Neural cell (in vitro differentiated cells): Measurements from ENCODE around the gene THRB. TPM values are rescaled to one million over a fixed set of nuclear protein-coding genes. Genes with fewer than 3 reads are reported as not detected.

Experiments used
- H2AFZ ChIP-seq: fragments of 200-600, 300-800 bp; sonication (generic), shearing (Covaris generic); 2 replicates; pipeline ENCODE4 v1.6.0; 2014; ENCODE audit warnings: low read depth, mild to moderate bottlenecking, antibody characterized with exemption, low read length, moderate library complexity
- H3F3A ChIP-seq: fragments of 200-600 bp; shearing (Covaris generic); 2 replicates; pipeline ENCODE4 v1.6.1; 2016; ENCODE audit warnings: mild to moderate bottlenecking, moderate library complexity, mixed read lengths, antibody characterized with exemption, low read length; ENCODE audit not compliant: insufficient read depth, poor library complexity, severe bottlenecking
- H3K27ac ChIP-seq: fragments of 200-600, 300-800 bp; sonication (generic), shearing (Covaris generic); 2 replicates; pipeline ENCODE4 v1.5.1; 2014; ENCODE audit warnings: mild to moderate bottlenecking, low read length, moderate library complexity
- H3K27me3 ChIP-seq: fragments of 300-800, 200-600 bp; sonication (generic), shearing (Covaris generic); 2 replicates; pipeline ENCODE4 v1.6.0; 2014; ENCODE audit warnings: mild to moderate bottlenecking, low read depth, low read length, moderate library complexity; ENCODE audit not compliant: insufficient read depth
- H3K36me3 ChIP-seq: fragments of 300-800, 200-600 bp; sonication (generic), shearing (Covaris generic); 2 replicates; pipeline ENCODE4 v1.5.1; 2014; ENCODE audit warnings: mild to moderate bottlenecking, antibody characterized with exemption, low read length, moderate library complexity; ENCODE audit not compliant: insufficient read depth
- H3K4me2 ChIP-seq: fragments of 300-800, 200-600 bp; sonication (generic), shearing (Covaris generic); 2 replicates; pipeline ENCODE4 v1.6.0; 2014; ENCODE audit warnings: mild to moderate bottlenecking, low read length
- H3K4me3 ChIP-seq: fragments of 300-800, 200-600 bp; sonication (generic), shearing (Covaris generic); 2 replicates; pipeline ENCODE4 v1.5.1; 2014; ENCODE audit warnings: mild to moderate bottlenecking, low read length, moderate library complexity
- H3K79me2 ChIP-seq: fragments of 200-600 bp; shearing (Covaris generic); replicated peaks from 2 replicates; pipeline ENCODE4 v1.6.0; 2014; ENCODE audit warnings: mild to moderate bottlenecking, low read length, moderate library complexity; ENCODE audit not compliant: insufficient read depth
- H3K9ac ChIP-seq: fragments of 300-800, 200-600 bp; sonication (generic), shearing (Covaris generic); 2 replicates; pipeline ENCODE4 v1.6.1; 2016; ENCODE audit warnings: mild to moderate bottlenecking, low read length, mixed read lengths
- H3K9me2 ChIP-seq: fragments of 200-600 bp; shearing (Covaris generic); 2 replicates; pipeline ENCODE4 v1.6.1; 2016; ENCODE audit warnings: mild to moderate bottlenecking, low read length, mixed read lengths; ENCODE audit not compliant: insufficient read depth
- H3K9me3 ChIP-seq: fragments of 200-600, 300-800 bp; sonication (generic), shearing (Covaris generic); 2 replicates; pipeline ENCODE4 v1.6.1; 2016; ENCODE audit warnings: mild to moderate bottlenecking, mixed run types, low read length, moderate library complexity, mixed read lengths
- H4K20me1 ChIP-seq: fragments of 200-600 bp; shearing (Covaris generic); 2 replicates; pipeline ENCODE4 v1.6.1; 2016; ENCODE audit warnings: mild to moderate bottlenecking, mixed run types; ENCODE audit not compliant: insufficient read depth
- CTCF ChIP-seq: fragments of 450-650 bp; IDR thresholded peaks from 2 replicates; pipeline ENCODE4 v1.5.1; 2014; ENCODE audit warnings: antibody characterized with exemption, mild to moderate bottlenecking, moderate library complexity; ENCODE audit not compliant: poor library complexity, severe bottlenecking
- EP300 ChIP-seq: fragments of 450-650 bp; conservative IDR thresholded peaks from 2 replicates; pipeline ENCODE4 v1.6.1; 2014; ENCODE audit warnings: antibody characterized with exemption, mild to moderate bottlenecking, moderate library complexity; ENCODE audit not compliant: poor library complexity, severe bottlenecking
- EZH2 ChIP-seq: fragments of 200-600, 300-800 bp; shearing (Covaris generic), sonication (generic); IDR thresholded peaks from 2 replicates; pipeline ENCODE4 v1.6.1; 2014; ENCODE audit warnings: antibody characterized with exemption, low read length, borderline replicate concordance, mild to moderate bottlenecking; ENCODE audit not compliant: insufficient read depth, poor library complexity, severe bottlenecking
- MXI1 ChIP-seq: fragments of 450-650 bp; conservative IDR thresholded peaks from 2 replicates; pipeline ENCODE4 v1.6.1; 2014; ENCODE audit warnings: antibody characterized with exemption, mild to moderate bottlenecking; ENCODE audit not compliant: poor library complexity, severe bottlenecking
- POLR2AphosphoS5 ChIP-seq: IDR thresholded peaks from 2 replicates; pipeline ENCODE4 v1.6.1; 2012
- RAD21 ChIP-seq: fragments of 450-650 bp; conservative IDR thresholded peaks from 2 replicates; pipeline ENCODE4 v1.6.1; 2014; ENCODE audit warnings: antibody characterized with exemption, mild to moderate bottlenecking, moderate library complexity
- REST ChIP-seq: IDR thresholded peaks from 2 replicates; pipeline ENCODE4 v1.6.1; 2012; ENCODE audit warnings: borderline replicate concordance
- SMC3 ChIP-seq: fragments of 450-650 bp; conservative IDR thresholded peaks from 2 replicates; pipeline ENCODE4 v1.6.1; 2014; ENCODE audit warnings: antibody characterized with exemption, mild to moderate bottlenecking, moderate library complexity; ENCODE audit not compliant: poor library complexity
- TAF1 ChIP-seq: IDR thresholded peaks from 2 replicates; pipeline ENCODE4 v1.6.1; 2012; ENCODE audit warnings: low read depth
- polyA plus RNA-seq: library from polyadenylated mRNA; depleted of rRNA; stranded (reverse); fragments of >200 nt; gene quantifications from 2 replicates; pipeline ENCODE4 v1.2.3, GENCODE V29; 2014

Gene THRB
- polyA plus RNA-seq, 1 donor from 2014 or later = 1.7 TPM

DNA sequence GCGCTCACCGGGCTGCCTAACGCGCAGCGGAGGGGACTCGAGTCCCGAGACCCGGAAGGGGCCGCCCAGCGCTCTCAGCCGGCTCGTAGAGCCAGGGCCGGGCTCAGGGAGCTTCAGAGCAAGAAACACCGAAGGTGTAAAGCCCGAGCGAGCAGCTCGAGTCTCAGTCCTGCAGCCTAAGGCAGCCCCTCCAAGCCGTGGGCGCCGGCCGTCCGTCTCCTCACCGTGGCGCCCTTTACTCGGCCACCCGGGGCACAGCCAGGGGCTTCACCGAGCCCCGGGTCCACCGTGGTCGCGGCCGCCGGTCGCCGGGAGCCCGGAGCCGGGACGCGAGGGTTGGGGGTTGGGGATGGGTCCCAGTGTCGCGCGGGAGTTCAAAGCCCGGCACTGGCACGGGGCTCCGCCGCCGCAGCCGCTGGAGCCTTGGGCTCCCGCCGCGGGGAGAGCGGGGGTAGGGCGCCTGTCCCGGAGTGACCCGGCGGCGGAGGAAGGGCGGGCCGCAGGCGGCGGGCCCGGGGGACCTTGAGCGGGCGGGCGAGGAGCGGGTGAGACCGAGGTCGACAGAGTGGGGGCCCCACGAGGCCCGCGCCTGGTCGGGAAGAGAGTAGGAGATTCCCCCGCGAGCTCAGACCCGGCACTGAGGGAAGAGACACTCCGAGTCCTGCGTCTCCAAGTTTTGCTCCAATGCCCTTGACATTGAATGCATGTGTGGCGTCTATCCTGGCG, 26.9 kb upstream of the THRB start:
- no peak overlapping the region for H2AFZ ChIP-seq
- no peaks in the 10 kb centered on the region for H3K9me3 ChIP-seq
- H3F3A ChIP-seq = no peaks in the 10 kb centered on the region
- no peaks in the 10 kb centered on the region for H3K9me2 ChIP-seq
- no peaks in the 10 kb centered on the region for H4K20me1 ChIP-seq
- TF ChIP-seq RAD21 = peak; percentile 23
- no peak for TF ChIP-seq SMC3
- no peak for TF ChIP-seq CTCF
- TF ChIP-seq TAF1 = no peak
- TF ChIP-seq REST = no peak
- H3K27me3 ChIP-seq = peaks cover 50% of the 10 kb centered on the region
- peak overlapping the region; percentile 30 for H3K9ac ChIP-seq
- H3K36me3 ChIP-seq = no peaks in the 10 kb centered on the region
- no peak overlapping the region for H3K4me2 ChIP-seq
- peak overlapping the region; percentile 70 for H3K4me3 ChIP-seq
- no peak overlapping the region for H3K27ac ChIP-seq
- H3K79me2 ChIP-seq = no peaks in the 10 kb centered on the region

DNA sequence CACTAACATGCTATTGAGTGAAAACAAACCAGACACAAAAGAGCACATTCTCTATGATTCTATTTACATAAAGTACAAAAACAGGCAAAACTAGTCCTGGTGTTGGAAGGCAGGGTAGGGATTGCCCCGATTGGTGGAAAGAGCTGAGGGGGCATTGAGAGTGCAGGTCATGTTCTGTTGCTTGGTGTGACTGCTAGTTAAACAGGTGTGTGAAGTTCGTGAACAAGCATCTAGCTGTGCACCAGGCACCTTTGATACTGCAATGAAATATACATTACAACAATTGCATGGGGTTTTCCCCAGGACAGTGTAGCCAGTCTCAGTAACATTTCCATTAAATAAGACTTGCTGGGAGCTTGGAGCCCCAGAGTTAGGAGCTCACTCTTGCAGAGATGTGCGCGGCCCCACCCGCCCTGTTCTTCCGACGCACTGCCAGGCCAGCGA, 26.3 kb upstream of the THRB start:
- no peaks in the 10 kb centered on the region for H3K9me3 ChIP-seq
- no peak overlapping the region for H3K4me2 ChIP-seq
- no peaks in the 10 kb centered on the region for H3K36me3 ChIP-seq
- H3K27ac ChIP-seq = no peak overlapping the region
- no peaks in the 10 kb centered on the region for H3F3A ChIP-seq
- H3K9me2 ChIP-seq = no peaks in the 10 kb centered on the region
- no peaks in the 10 kb centered on the region for H3K79me2 ChIP-seq
- H2AFZ ChIP-seq = no peak overlapping the region
- H3K27me3 ChIP-seq = peaks cover 50% of the 10 kb centered on the region
- H3K9ac ChIP-seq = peak overlapping the region; percentile 30
- TF ChIP-seq POLR2AphosphoS5 (no peak), EZH2 (no peak), SMC3 (no peak), CTCF (no peak), MXI1 (no peak), TAF1 (no peak), REST (no peak), EP300 (no peak), RAD21 (no peak)
- peak overlapping the region; percentile 70 for H3K4me3 ChIP-seq
- no peaks in the 10 kb centered on the region for H4K20me1 ChIP-seq
